Left lung (tissue), 10 donors: ENCODE results near the gene PREX1. TPM values are rescaled to one million over a fixed set of nuclear protein-coding genes. Genes with fewer than 3 reads are reported as not detected.

Experiments used
- ATAC-seq: fragments of 200-7000 bp; cut with Tn5 transposase; one replicate; pipeline ENCODE4 v1.9.1; 2020; ENCODE audit warnings: moderate library complexity
- DNase-seq, 4 donors: peaks; one replicate each; pipeline ENCODE4 v3.0.0-alpha.2; 2013 to 2020
- H3K27ac ChIP-seq, 2 donors: fragments of 200-600 bp; sonication (generic) in 1 of 2; one replicate each; pipeline versions ENCODE4 v1.5.0 to v1.8.0; 2020 to 2021
- H3K27me3 ChIP-seq, 2 donors: fragments of 200-600 bp; sonication (generic) in 1 of 2; one replicate each; pipeline versions ENCODE4 v1.5.0 to v1.8.0; 2020 to 2021
- H3K36me3 ChIP-seq, 2 donors: fragments of 200-600 bp; sonication (generic) in 1 of 2; one replicate each; pipeline versions ENCODE4 v1.5.0 to v1.8.0; 2020 to 2021
- H3K4me1 ChIP-seq, 2 donors: fragments of 200-600 bp; one replicate each; pipeline ENCODE4 v1.8.0; 2021
- H3K4me3 ChIP-seq, 2 donors: fragments of 200-600 bp; sonication (generic) in 1 of 2; one replicate each; pipeline versions ENCODE4 v1.5.0 to v1.8.0; 2020 to 2021; ENCODE audit warnings: mild to moderate bottlenecking in 1 of 2
- H3K9me3 ChIP-seq, 2 donors: fragments of 200-600 bp; sonication (generic) in 1 of 2; one replicate each; pipeline versions ENCODE4 v1.5.0 to v1.8.0; 2020 to 2021
- CTCF ChIP-seq, 2 donors: fragments of 200-600 bp; sonication (generic) in 1 of 2; IDR thresholded peaks; one replicate each; pipeline versions ENCODE4 v1.5.0 to v1.8.0; 2021; ENCODE audit warnings: antibody characterized with exemption in 2 of 2
- intact Hi-C, 2 donors: fragments of 100-400 bp; cut with DNase I; formaldehyde crosslinking; loops; one replicate each; pipeline versions ENCODE4 v1.11.2 to v1.14.2; 2022
- polyA plus RNA-seq, 6 donors: library from polyadenylated mRNA; unstranded; fragments of 120-200 nt; gene quantifications; one replicate each; pipeline ENCODE4 v1.2.1, GENCODE V29; 2013; ENCODE audit not compliant: insufficient read length in 6 of 6
- total RNA-seq, 2 donors: library from RNA; stranded (reverse); fragmentation: NEBNext Ultra II Directional; extraction: Animal tissue kit (Norgen Biotek cat#: 25700); gene quantifications; one replicate each; pipeline ENCODE4 v1.2.1, GENCODE V29; 2021
- donor health status: DM: no; HTN: yes; CAD: no.
- donor health status: DM: no; HTN: no; CAD: no.

PREX1 gene
- total and polyA plus RNA-seq, 8 donors = 20.3 to 111 (median 26.1) TPM

- DNase-seq = peak; percentile 44 to 92 (median 88)
- Histone ChIP-seq H3K4me3 (no peak overlapping the region), H3K27ac (peak overlapping the region; percentile 33 to 58)
Observed at GRCh38 chr20:48697845-48698491, 129.8 kb downstream of the PREX1 start.

GRCh38 chr20:48696671-48697070, 131.1 kb downstream of the PREX1 start:
- peaks cover 0 to 94% of the 10 kb centered on the region in 2 donors for H3K36me3 ChIP-seq

More at GRCh38 chr20:48697845-48698491, 129.8 kb downstream of the PREX1 start:
- intact Hi-C loops = no loop called here
- peak; percentile 97 for ATAC-seq
- H3K9me3 ChIP-seq = no peaks in the 10 kb centered on the region
- no peak for TF ChIP-seq CTCF (IDR thresholded peaks at IDR 0.05)
- H3K4me1 ChIP-seq = peaks cover 8 to 19% of the 10 kb centered on the region in 2 donors
- H3K27me3 ChIP-seq = no peaks in the 10 kb centered on the region
- peaks cover 0 to 93% of the 10 kb centered on the region in 2 donors for H3K36me3 ChIP-seq

GRCh38 chr20:48695738-48696137, 132.1 kb downstream of the PREX1 start:
- no peak for TF ChIP-seq CTCF (IDR thresholded peaks at IDR 0.05)
- no peak for ATAC-seq
- intact Hi-C loops = no loop called here

More at GRCh38 chr20:48696671-48697070, 131.1 kb downstream of the PREX1 start:
- Histone ChIP-seq H3K9me3 (no peaks in the 10 kb centered on the region), H3K27me3 (no peaks in the 10 kb centered on the region), H3K4me1 (peaks cover 8 to 11% of the 10 kb centered on the region in 2 donors), H3K4me3 (no peak overlapping the region), H3K27ac (no peak overlapping the region)
- no peak for TF ChIP-seq CTCF (IDR thresholded peaks at IDR 0.05)
- DNase-seq = no peak
- ATAC-seq = no peak
- intact Hi-C loops = no loop called here

GRCh38 chr20:48695255-48695654, 132.5 kb downstream of the PREX1 start:
- no peaks in the 10 kb centered on the region for H3K9me3 ChIP-seq
- H3K36me3 ChIP-seq = peaks cover 0 to 94% of the 10 kb centered on the region in 2 donors
- ATAC-seq (no peak), DNase-seq (peak in 1 of 4 donors; percentile 37)
- peaks cover 11 to 14% of the 10 kb centered on the region in 2 donors for H3K4me1 ChIP-seq
- intact Hi-C loops = no loop called here
- H3K4me3 ChIP-seq = no peak overlapping the region
- no peak for TF ChIP-seq CTCF (IDR thresholded peaks at IDR 0.05)
- no peaks in the 10 kb centered on the region for H3K27me3 ChIP-seq
- H3K27ac ChIP-seq = no peak overlapping the region

More at GRCh38 chr20:48695738-48696137, 132.1 kb downstream of the PREX1 start:
- H3K27ac ChIP-seq = no peak overlapping the region
- no peaks in the 10 kb centered on the region for H3K27me3 ChIP-seq
- H3K9me3 ChIP-seq = no peaks in the 10 kb centered on the region
- peaks cover 11 to 14% of the 10 kb centered on the region in 2 donors for H3K4me1 ChIP-seq
- H3K36me3 ChIP-seq = peaks cover 0 to 94% of the 10 kb centered on the region in 2 donors
- no peak overlapping the region for H3K4me3 ChIP-seq
- no peak for DNase-seq

GRCh38 chr20:48694381-48694865, 133.4 kb downstream of the PREX1 start:
- Histone ChIP-seq H3K9me3 (no peaks in the 10 kb centered on the region), H3K4me3 (no peak overlapping the region), H3K4me1 (peaks cover 11 to 14% of the 10 kb centered on the region in 2 donors), H3K27ac (no peak overlapping the region), H3K36me3 (peaks cover 0 to 94% of the 10 kb centered on the region in 2 donors), H3K27me3 (no peaks in the 10 kb centered on the region)
- no peak for TF ChIP-seq CTCF (IDR thresholded peaks at IDR 0.05)
- intact Hi-C loops = no loop called here
- DNase-seq (no peak), ATAC-seq (no peak)
